Kidney epithelial cell (primary cell): ENCODE measurements around the gene KCNK4. TPM values are rescaled to one million over a fixed set of nuclear protein-coding genes. Genes with fewer than 3 reads are reported as not detected.

ENCODE experiments used
- DNase-seq: peaks from one replicate; pipeline ENCODE4 v3.0.0-alpha.2; 2010; ENCODE audit warnings: low read depth
- H3K27me3 ChIP-seq: 2 replicates; pipeline ENCODE4 v1.6.0; 2011; ENCODE audit warnings: low read length; ENCODE audit not compliant: control insufficient read depth, insufficient read depth
- H3K36me3 ChIP-seq: 2 replicates; pipeline ENCODE4 v1.5.1; 2011; ENCODE audit warnings: low read length; ENCODE audit not compliant: control insufficient read depth, insufficient read depth
- H3K4me3 ChIP-seq: 2 replicates; pipeline ENCODE4 v1.5.1; 2011; ENCODE audit warnings: low read depth, mild to moderate bottlenecking, control low read depth, low read length
- total RNA-seq: library from RNA; depleted of rRNA; stranded (reverse); fragments of >200 nt; gene quantifications from 2 replicates; pipeline ENCODE4 v1.2.3, GENCODE V29; 2015
- TF ChIP-seq, protein P1 (sequence below): IDR thresholded peaks from 2 replicates; pipeline ENCODE4 v1.5.1; 2011; ENCODE audit warnings: mild to moderate bottlenecking, moderate library complexity, low read length, control low read depth, inconsistent platforms; ENCODE audit not compliant: insufficient read depth, poor library complexity, severe bottlenecking

KCNK4 gene
- total RNA-seq, 1 donor from 2014 or later: not detected

DNA sequence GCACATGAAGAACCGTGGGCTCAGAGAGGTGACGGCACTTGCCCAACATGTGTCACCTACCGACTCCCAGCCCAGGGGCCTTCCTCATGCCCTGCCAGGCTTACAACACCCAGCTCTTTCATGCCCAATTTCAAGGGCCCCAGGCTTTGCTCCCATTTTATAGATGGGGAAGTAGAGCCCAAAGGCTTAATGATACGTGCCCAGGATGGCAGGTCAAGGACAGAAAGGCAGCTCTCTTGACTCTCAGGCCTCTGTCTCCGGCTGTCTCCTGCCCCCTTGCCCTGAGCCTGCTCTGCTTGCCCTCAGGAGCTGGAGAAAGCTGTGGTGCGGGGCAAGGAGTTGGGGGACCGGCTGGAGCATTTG lies 57.9 kb downstream of the KCNK4 start:
- no peak for DNase-seq
- Histone ChIP-seq H3K36me3 (no peaks in the 10 kb centered on the region), H3K4me3 (no peak overlapping the region), H3K27me3 (no peaks in the 10 kb centered on the region)
- TF ChIP-seq, protein P1, sequence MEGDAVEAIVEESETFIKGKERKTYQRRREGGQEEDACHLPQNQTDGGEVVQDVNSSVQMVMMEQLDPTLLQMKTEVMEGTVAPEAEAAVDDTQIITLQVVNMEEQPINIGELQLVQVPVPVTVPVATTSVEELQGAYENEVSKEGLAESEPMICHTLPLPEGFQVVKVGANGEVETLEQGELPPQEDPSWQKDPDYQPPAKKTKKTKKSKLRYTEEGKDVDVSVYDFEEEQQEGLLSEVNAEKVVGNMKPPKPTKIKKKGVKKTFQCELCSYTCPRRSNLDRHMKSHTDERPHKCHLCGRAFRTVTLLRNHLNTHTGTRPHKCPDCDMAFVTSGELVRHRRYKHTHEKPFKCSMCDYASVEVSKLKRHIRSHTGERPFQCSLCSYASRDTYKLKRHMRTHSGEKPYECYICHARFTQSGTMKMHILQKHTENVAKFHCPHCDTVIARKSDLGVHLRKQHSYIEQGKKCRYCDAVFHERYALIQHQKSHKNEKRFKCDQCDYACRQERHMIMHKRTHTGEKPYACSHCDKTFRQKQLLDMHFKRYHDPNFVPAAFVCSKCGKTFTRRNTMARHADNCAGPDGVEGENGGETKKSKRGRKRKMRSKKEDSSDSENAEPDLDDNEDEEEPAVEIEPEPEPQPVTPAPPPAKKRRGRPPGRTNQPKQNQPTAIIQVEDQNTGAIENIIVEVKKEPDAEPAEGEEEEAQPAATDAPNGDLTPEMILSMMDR: no peak

DNA sequence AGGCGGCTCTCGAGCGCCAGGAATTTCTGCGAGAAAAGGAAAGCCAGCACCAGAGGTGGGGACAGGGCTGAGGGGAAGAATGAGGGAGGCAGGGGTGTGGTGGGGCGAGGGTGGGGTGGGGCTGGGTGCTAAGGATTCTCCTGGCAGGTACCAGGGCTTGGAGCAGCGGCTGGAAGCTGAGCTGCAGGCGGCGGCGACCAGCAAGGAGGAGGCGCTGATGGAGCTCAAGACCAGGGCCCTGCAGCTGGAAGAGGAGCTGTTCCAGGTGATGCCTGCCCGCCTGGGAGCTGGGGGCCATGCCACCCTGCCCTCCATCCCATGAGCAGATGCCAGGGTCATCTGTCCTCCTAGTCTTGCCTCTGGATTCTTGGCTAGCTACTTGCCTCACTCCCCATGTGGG lies 58.3 kb downstream of the KCNK4 start:
- TF ChIP-seq, protein P1: no peak
- no peak for DNase-seq

More for the DNA sequence above, 58.3 kb downstream of the KCNK4 start:
- Histone ChIP-seq H3K27me3 (no peaks in the 10 kb centered on the region), H3K36me3 (no peaks in the 10 kb centered on the region), H3K4me3 (no peak overlapping the region)

Other genes starting within 250 kb of the KCNK4 start
- gene MACROD1, start 125.2 kb upstream of the KCNK4 start, total RNA-seq: 12.3 and 23.5 TPM in 2 replicates
- gene STIP1, start 105.1 kb upstream of the KCNK4 start, total RNA-seq: 138 and 148 TPM in 2 replicates
- gene FERMT3, start 84.6 kb upstream of the KCNK4 start, total RNA-seq: 0.25 and 2.1 TPM in 2 replicates
- 59.8 and 77.1 TPM in 2 replicates for gene TRPT1, start 65.1 kb upstream of the KCNK4 start, total RNA-seq
- 50.7 and 61.1 TPM in 2 replicates for gene NUDT22, start 65.0 kb upstream of the KCNK4 start, total RNA-seq
- gene DNAJC4, start 60.8 kb upstream of the KCNK4 start, total RNA-seq: 14.8 and 21.7 TPM in 2 replicates
- 54.7 and 61.4 TPM in 2 replicates for gene VEGFB, start 56.7 kb upstream of the KCNK4 start, total RNA-seq
- 61.1 and 110 TPM in 2 replicates for gene FKBP2, start 50.2 kb upstream of the KCNK4 start, total RNA-seq
- gene PPP1R14B, start 44.4 kb upstream of the KCNK4 start, total RNA-seq: 599 and 634 TPM in 2 replicates
- gene PLCB3, start 39.8 kb upstream of the KCNK4 start, total RNA-seq: 25.4 and 32.5 TPM in 2 replicates
- 118 and 153 TPM in 2 replicates for gene BAD, start 6.6 kb upstream of the KCNK4 start, total RNA-seq
- 21.9 and 44.3 TPM in 2 replicates for gene GPR137, start 5.5 kb upstream of the KCNK4 start, total RNA-seq
- gene CATSPERZ, start 9.1 kb downstream of the KCNK4 start, total RNA-seq: not detected in 2 replicates
- gene ESRRA, start 14.2 kb downstream of the KCNK4 start, total RNA-seq: 54.3 and 58.8 TPM in 2 replicates
- 307 and 366 TPM in 2 replicates for gene TRMT112, start 26.3 kb downstream of the KCNK4 start, total RNA-seq
- gene PRDX5, start 26.8 kb downstream of the KCNK4 start, total RNA-seq: 489 and 562 TPM in 2 replicates
- 1.3 and 2.3 TPM in 2 replicates for gene CCDC88B, start 48.9 kb downstream of the KCNK4 start, total RNA-seq
- gene RPS6KA4, start 67.9 kb downstream of the KCNK4 start, total RNA-seq: 35.7 and 43.0 TPM in 2 replicates